ENCODE data around the gene FHIT. TPM values are rescaled to one million over a fixed set of nuclear protein-coding genes. Genes with fewer than 3 reads are reported as not detected.
"Not testable (repeated sequence)": the region's sequence is repeated elsewhere in the genome, so short reads cannot be mapped to it uniquely, and the experiment has no call there.

Gene FHIT
- total RNA-seq, 2 experiments from 2014 or later = 6.5 to 9.0 TPM

DNA sequence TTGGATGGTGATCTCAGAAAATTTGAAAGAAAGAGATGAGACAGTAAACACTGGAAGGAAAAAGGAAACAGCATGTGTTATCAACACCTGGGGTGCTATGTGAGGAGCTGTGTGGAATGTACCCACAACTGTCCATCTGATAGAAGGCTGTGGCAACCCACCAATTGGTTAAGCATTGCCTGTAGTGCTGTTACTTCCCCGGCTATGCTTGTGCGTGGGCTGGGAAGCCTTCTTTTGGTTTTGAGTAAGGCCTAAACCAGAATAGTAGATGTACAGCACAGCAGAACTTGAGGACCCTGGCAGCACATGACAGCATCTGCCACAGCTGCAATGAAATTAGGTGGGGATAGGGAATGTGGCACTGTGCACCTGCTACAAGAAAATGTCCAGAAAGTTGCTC, 184.5 kb downstream of the FHIT start:
- DNase-seq (no peak), ATAC-seq (no peak)
- Mint-ChIP-seq H3K9me3 (ENCODE audit: low read depth) (peaks cover 2% of the 10 kb centered on the region), H3K4me1 (no peaks in the 10 kb centered on the region), H3K4me3 (no peak overlapping the region), H3K27me3 (no peaks in the 10 kb centered on the region), H3K36me3 (no peaks in the 10 kb centered on the region), H3K27ac (no peak overlapping the region)
- CTCF ChIA-PET = no interaction called here

DNA sequence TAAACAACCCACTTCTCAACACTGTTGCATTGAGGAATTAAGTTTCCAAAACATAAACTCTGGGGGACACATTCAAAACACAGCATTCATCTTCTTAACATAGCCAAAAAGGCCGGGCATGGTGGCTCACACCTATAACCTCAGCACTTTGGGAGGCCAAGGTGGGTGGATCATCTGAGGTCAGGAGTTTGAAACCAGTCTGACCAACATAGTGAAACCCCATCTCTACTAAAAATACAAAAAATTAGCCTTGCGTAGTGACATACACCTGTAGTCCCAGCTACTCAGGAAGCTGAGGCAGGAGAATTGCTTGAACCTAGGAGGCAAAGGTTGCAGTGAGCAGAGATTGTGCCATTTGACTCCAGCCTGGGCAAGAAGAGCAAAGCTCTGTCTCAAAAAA, 185.0 kb downstream of the FHIT start:
- H3K4me1 Mint-ChIP-seq; DNase-seq; CTCF ChIA-PET; H3K9me3 Mint-ChIP-seq (ENCODE audit: low read depth); H3K27me3 Mint-ChIP-seq; H3K4me3 Mint-ChIP-seq; H3K27ac Mint-ChIP-seq; ATAC-seq; H3K36me3 Mint-ChIP-seq: not testable (repeated sequence)

DNA sequence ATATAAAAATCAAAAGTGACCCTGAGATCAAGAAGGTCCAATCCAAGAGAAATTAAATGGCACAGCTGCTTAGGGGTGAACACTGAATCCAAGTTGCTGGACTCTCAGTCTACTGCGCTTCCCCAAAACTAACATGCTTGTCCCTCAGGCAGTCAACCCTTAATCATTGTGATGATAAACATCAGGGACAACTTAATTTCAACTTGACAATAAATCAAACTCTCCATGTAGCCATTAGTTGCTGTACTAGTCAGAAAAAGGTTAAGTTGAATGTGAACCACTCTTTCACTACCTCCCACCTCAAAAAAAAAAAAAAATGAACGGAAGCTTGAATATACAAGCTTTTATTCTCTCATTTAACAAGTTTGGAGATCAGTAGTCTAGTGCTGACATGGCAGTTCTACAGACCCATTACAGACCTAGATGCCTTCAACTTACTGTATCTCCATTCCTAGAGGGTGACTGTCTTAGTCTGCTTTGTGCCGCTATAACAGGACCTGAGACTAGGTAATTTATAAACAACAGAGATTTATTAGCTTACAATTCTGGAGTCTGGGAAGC, 185.7 kb downstream of the FHIT start:
- CTCF ChIA-PET = no interaction called here
- no peaks in the 10 kb centered on the region for H3K4me1 Mint-ChIP-seq
- H3K4me3 Mint-ChIP-seq = no peak overlapping the region
- peaks cover 2% of the 10 kb centered on the region for H3K9me3 Mint-ChIP-seq (ENCODE audit: low read depth)
- no peaks in the 10 kb centered on the region for H3K36me3 Mint-ChIP-seq
- no peak for ATAC-seq
- no peaks in the 10 kb centered on the region for H3K27me3 Mint-ChIP-seq
- no peak overlapping the region for H3K27ac Mint-ChIP-seq
- DNase-seq = no peak

DNA sequence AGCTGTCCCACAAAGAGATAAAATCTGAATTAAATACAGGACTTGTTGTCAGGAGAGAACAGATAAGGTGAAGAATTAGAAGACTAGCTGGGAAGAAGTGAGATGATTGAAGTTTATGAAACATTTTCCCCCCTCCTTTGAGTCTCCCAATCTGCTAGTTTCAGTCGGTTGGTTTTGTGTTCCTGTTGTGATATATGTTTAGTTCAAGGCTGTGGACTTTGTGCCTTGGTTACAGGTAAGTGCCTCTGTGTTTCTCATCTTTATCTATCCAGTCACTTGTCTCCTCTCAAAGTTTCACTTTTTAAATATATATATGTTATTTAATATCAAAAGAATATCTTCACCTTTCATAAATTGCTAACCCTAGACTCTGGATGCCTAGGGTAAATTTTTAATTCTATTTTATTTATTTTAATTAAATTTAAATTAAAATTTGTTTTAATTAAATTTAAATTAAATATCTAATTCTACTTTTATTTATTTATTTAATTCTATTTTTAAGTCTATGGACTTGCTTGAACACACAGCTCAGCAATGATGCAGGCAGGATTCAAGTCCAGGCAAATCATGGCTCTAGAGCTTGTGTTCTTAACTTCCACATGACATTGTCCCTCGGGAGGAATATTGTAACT, 190.0 kb downstream of the FHIT start:
- DNase-seq (no peak), ATAC-seq (no peak)
- Mint-ChIP-seq H3K36me3 (no peaks in the 10 kb centered on the region), H3K4me1 (no peaks in the 10 kb centered on the region), H3K4me3 (no peak overlapping the region), H3K27ac (no peak overlapping the region), H3K27me3 (no peaks in the 10 kb centered on the region), H3K9me3 (ENCODE audit: low read depth) (peaks cover 2% of the 10 kb centered on the region)
- CTCF ChIA-PET = no interaction called here

DNA sequence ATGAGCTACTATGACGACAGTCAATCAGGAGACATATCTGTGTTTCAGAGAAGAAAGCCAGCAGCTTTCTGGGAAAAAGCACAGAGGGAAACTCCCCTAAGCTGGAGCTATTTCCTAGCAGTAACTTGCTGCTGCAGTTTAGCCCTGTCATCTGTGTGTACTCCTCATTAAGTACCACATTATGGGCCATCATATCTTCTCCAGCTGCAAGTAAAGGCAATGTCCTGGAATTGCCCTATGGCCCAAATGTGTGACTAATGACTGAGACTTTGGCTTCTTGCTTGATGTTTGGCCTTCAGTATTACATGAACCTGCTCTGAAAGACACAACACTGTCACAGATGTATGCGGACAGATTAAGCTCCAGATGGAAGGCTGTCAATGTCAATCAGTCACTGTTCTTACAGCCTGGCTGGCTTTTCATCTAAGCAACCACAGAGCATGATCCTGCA, 190.8 kb downstream of the FHIT start:
- no peak for ATAC-seq
- no peaks in the 10 kb centered on the region for H3K27me3 Mint-ChIP-seq
- DNase-seq = no peak
- CTCF ChIA-PET = no interaction called here
- H3K36me3 Mint-ChIP-seq = no peaks in the 10 kb centered on the region
- H3K4me1 Mint-ChIP-seq = no peaks in the 10 kb centered on the region
- peaks cover 2% of the 10 kb centered on the region for H3K9me3 Mint-ChIP-seq (ENCODE audit: low read depth)
- H3K27ac Mint-ChIP-seq = no peak overlapping the region
- no peak overlapping the region for H3K4me3 Mint-ChIP-seq

DNA sequence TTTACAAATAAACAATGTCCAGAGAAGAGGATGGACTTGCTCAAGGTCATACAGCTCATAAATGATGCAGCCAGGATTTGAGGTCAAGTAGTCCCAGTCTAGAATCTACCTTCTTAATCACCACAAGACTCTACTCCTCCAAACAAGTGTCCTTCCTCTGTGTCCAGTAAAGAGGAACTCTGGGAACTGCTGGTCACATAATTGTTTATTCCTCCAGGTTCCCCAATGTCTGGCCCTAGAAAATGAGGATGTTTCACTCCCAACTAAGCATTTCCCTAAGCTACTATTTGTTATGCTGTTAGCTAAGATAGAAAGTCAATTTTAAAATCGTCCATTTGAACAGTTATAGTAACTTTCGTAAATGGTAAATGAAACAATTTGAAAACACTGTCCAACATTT, 192.4 kb downstream of the FHIT start:
- no peaks in the 10 kb centered on the region for H3K36me3 Mint-ChIP-seq
- H3K27me3 Mint-ChIP-seq = no peaks in the 10 kb centered on the region
- DNase-seq = no peak
- H3K4me3 Mint-ChIP-seq = no peak overlapping the region
- CTCF ChIA-PET = no interaction called here
- no peak overlapping the region for H3K27ac Mint-ChIP-seq
- no peaks in the 10 kb centered on the region for H3K4me1 Mint-ChIP-seq
- ATAC-seq = no peak
- peaks cover 1% of the 10 kb centered on the region for H3K9me3 Mint-ChIP-seq (ENCODE audit: low read depth)

DNA sequence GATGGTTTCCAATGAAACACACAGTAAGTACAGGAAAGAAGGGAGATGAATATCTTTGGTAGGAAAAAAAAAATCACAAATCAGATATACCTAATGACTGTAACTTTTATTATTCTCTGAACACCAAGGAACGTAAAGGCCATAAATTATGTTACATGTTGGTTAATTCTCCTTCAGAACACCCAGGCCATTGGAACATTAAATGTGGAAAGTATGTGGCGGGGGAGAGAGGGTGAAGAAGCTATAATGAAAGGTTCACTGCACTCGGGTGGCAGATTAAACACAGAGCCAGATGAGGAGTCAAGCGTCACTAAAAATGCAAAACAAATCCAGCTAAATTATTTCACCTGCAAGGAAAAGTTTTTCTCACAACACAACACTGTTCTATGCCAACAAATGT, 193.8 kb downstream of the FHIT start:
- Mint-ChIP-seq H3K9me3 (ENCODE audit: low read depth) (no peaks in the 10 kb centered on the region), H3K4me3 (no peak overlapping the region), H3K4me1 (no peaks in the 10 kb centered on the region), H3K27me3 (no peaks in the 10 kb centered on the region), H3K27ac (no peak overlapping the region), H3K36me3 (no peaks in the 10 kb centered on the region)
- CTCF ChIA-PET = no interaction called here
- ATAC-seq (no peak), DNase-seq (no peak)

DNA sequence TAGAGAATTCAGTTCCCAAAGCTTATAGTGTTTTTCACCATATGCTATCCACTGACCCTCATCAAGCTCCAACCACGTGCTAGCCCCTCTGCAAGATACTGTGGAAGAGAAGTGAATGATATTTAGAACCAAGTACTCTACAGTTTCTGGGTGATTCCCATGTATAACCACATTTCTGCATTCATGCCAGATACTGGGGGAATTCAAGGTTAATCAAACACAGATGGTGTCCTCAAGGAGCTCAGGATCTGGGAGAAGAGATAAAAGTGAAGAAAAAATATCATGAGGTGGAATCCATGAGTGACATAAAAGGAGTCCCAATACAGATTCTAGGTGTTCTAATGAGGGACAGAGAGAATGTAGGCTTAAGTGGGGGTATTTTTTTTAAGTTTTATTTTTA, 195.8 kb downstream of the FHIT start:
- no peaks in the 10 kb centered on the region for H3K36me3 Mint-ChIP-seq
- peaks cover under 1% of the 10 kb centered on the region for H3K9me3 Mint-ChIP-seq (ENCODE audit: low read depth)
- CTCF ChIA-PET = no interaction called here
- H3K4me1 Mint-ChIP-seq = no peaks in the 10 kb centered on the region
- ATAC-seq (no peak), DNase-seq (no peak)
- H3K27me3 Mint-ChIP-seq = no peaks in the 10 kb centered on the region
- no peak overlapping the region for H3K27ac Mint-ChIP-seq
- no peak overlapping the region for H3K4me3 Mint-ChIP-seq

DNA sequence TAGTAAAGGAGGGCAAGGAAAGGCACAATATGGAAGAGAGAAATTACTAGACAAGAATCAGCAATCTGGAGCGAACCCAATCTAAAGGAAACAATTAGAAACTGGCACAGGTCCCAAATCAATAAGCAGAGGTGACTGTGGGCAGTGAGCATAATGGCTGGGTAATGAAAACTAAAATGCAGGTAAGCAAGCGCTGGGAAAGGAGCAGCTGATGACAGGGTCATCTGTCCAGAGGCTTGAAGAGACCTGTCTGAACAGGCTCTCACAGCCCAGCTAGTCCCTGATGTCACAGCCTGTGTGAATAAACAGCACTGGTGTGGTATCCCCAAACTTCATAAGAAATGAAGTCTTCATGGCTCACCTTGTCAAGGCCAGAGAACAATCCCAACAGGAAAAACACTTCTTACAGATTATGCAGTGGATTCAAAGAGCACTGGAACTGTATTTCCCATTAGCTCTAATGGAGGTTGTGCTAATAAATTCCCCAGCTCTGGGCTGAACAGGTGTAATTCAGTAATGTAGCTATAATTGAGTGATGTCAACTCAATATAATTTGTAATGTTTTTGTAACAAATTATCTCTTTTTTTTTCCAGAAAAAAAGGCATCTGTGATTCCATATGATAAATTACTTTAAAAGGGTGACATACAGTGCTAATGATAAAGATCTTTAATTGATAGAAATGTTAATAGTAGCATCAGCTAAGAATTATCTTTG, 197.3 kb downstream of the FHIT start:
- H3K4me1 Mint-ChIP-seq = no peaks in the 10 kb centered on the region
- ATAC-seq = no peak
- DNase-seq = no peak
- H3K27me3 Mint-ChIP-seq = no peaks in the 10 kb centered on the region
- CTCF ChIA-PET = no interaction called here
- no peak overlapping the region for H3K4me3 Mint-ChIP-seq
- H3K27ac Mint-ChIP-seq = no peak overlapping the region
- peaks cover 2% of the 10 kb centered on the region for H3K9me3 Mint-ChIP-seq (ENCODE audit: low read depth)
- no peaks in the 10 kb centered on the region for H3K36me3 Mint-ChIP-seq

DNA sequence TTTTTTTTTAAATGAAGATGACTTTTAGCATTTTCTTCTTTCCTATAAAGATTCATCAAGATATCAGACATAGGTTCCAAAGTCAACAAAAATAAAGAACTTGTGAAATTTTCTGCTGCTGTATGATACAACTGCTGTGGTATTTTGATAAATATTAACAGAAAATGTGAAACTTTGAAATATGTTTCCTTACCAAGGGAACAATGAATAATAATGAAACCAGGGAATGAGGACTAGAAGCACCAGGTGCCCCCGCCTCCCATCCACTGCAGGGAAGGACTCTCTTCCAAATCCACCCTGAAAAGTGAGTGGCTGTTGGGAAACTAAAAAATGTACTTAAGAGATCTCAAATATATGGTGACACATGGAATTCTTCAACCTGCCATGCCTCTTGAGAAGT, 198.4 kb downstream of the FHIT start:
- Mint-ChIP-seq H3K27me3 (no peaks in the 10 kb centered on the region), H3K36me3 (no peaks in the 10 kb centered on the region), H3K4me1 (no peaks in the 10 kb centered on the region), H3K4me3 (no peak overlapping the region), H3K27ac (no peak overlapping the region), H3K9me3 (ENCODE audit: low read depth) (peaks cover 2% of the 10 kb centered on the region)
- ATAC-seq = no peak
- no peak for DNase-seq
- CTCF ChIA-PET = no interaction called here

DNA sequence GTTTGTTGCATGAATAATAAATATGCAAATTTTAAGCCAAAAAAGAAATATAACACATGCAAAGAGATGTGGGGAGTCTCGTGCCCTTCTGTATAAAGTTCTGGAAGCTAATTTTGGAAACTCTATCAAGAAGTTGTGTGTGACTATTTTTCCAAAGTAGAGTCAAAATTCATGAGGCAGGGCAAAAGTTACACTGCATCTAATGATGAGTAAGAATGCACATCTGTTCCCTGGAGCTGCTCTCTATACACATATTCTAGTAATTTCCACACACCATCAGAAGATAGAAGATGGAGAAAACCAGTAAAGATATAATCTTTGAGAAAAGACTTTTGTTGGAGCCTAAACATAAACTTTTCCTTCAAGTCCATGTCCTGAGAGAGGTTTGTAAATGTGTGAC, 199.6 kb downstream of the FHIT start:
- no peak overlapping the region for H3K27ac Mint-ChIP-seq
- CTCF ChIA-PET = no interaction called here
- ATAC-seq (no peak), DNase-seq (no peak)
- no peak overlapping the region for H3K4me3 Mint-ChIP-seq
- H3K4me1 Mint-ChIP-seq = no peaks in the 10 kb centered on the region
- H3K9me3 Mint-ChIP-seq (ENCODE audit: low read depth) = peaks cover 2% of the 10 kb centered on the region
- no peaks in the 10 kb centered on the region for H3K36me3 Mint-ChIP-seq
- H3K27me3 Mint-ChIP-seq = no peaks in the 10 kb centered on the region

DNA sequence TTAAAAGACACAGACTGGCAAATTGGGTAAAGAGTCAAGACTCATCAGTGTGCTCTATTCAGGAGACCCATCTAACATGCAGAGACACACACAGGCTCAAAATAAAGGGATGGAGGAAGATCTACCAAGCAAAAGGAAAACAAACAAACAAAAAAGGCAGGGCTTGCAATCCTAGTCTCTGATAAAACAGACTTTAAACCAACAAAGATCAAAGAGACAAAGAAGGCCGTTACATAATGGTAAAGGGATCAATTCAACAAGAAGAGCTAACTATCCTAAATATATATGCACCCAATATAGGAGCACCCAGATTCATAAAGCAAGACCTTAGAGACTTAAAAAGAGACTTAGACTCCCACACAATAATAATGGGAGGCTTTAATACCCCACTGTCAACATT, 206.1 kb downstream of the FHIT start:
- CTCF ChIA-PET; H3K36me3 Mint-ChIP-seq; ATAC-seq; H3K27me3 Mint-ChIP-seq; DNase-seq; H3K4me3 Mint-ChIP-seq; H3K27ac Mint-ChIP-seq; H3K4me1 Mint-ChIP-seq; H3K9me3 Mint-ChIP-seq (ENCODE audit: low read depth): not testable (repeated sequence)

DNA sequence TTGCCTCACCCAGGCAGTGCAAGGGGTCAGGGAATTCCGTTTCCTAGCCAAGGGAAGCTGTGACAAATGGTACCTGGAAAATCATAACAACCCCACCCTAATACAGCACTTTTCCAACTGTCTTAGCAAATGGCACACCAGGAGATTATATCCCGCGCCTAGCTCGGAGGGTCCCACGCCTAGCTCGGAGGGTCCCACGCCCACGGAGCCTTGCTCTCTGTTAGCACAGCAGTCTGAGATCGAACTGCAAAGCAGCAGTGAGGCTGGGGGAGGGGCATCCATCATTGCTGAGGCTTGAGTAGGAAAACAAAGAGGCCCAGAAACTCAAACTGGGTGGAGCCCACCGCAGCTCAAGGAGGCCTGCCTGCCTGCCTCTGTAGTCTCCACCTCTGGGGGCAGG, 208.1 kb downstream of the FHIT start:
- ATAC-seq = no peak
- Mint-ChIP-seq H3K27ac (no peak overlapping the region), H3K4me1 (no peaks in the 10 kb centered on the region), H3K36me3 (no peaks in the 10 kb centered on the region), H3K9me3 (ENCODE audit: low read depth) (no peaks in the 10 kb centered on the region), H3K4me3 (no peak overlapping the region), H3K27me3 (no peaks in the 10 kb centered on the region)
- CTCF ChIA-PET = no interaction called here
- DNase-seq = no peak

DNA sequence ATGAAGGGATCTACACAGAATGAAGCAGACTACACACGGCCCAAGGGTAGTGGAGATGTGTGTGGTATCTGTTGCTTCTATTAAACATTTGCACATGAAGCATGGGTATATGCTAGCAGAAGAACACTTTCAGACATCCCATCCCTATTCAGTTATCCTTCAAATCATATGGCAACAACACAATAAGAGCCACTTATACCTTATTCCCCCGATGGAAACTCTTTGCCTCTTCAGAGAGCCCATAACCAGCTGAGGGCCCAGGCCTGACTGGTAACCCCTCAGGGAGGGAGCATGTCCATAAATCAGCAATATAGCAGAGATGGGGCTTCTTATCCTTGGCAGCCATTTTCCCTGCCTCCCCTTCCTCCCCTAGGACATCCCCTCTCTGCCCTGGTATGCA, 210.6 kb downstream of the FHIT start:
- H3K27ac Mint-ChIP-seq = no peak overlapping the region
- CTCF ChIA-PET = interaction anchor here (0.9 kb wide), 1 partner anchor 341 kb away, joined by 3 read pairs; no protein-coding TSS in a partner anchor
- ATAC-seq (no peak), DNase-seq (no peak)
- no peaks in the 10 kb centered on the region for H3K27me3 Mint-ChIP-seq
- H3K9me3 Mint-ChIP-seq (ENCODE audit: low read depth) = no peaks in the 10 kb centered on the region
- H3K36me3 Mint-ChIP-seq = no peaks in the 10 kb centered on the region
- H3K4me3 Mint-ChIP-seq = no peak overlapping the region
- no peaks in the 10 kb centered on the region for H3K4me1 Mint-ChIP-seq
